Stimulated activated CD8-positive, alpha-beta memory T cell treated with anti-CD3 and anti-CD28 coated beads, Interleukin-15, amount 100 ng/mL, for 24 hours (primary cell): ENCODE results near the gene KIF14.
"Not testable (repeated sequence)": the region's sequence is repeated elsewhere in the genome, so short reads cannot be mapped to it uniquely, and the experiment has no call there.

Experiments used
- DNase-seq: peaks from one replicate; pipeline ENCODE4 v3.0.0-alpha.2; 2020; ENCODE audit warnings: low read depth

The KIF14 gene

DNA sequence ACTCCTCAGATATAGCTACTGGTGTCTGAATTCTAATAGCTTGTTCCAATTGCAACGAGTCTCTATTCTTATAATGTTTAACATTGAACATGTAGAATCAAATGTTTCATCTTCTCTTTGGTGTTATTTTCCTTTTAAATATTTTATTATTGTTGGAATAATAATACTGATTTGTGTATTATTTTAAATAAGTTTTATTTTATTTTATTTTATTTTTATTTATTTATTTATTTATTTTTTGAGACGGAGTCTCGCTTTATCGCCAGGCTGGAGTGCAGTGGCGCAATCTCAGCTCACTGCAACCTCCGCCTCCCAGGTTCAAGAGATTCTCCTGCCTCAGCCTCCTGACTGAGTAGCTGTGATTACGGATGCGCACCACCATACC is 10.0 kb upstream of the KIF14 start:
- DNase-seq, result not testable (repeated sequence)

DNA sequence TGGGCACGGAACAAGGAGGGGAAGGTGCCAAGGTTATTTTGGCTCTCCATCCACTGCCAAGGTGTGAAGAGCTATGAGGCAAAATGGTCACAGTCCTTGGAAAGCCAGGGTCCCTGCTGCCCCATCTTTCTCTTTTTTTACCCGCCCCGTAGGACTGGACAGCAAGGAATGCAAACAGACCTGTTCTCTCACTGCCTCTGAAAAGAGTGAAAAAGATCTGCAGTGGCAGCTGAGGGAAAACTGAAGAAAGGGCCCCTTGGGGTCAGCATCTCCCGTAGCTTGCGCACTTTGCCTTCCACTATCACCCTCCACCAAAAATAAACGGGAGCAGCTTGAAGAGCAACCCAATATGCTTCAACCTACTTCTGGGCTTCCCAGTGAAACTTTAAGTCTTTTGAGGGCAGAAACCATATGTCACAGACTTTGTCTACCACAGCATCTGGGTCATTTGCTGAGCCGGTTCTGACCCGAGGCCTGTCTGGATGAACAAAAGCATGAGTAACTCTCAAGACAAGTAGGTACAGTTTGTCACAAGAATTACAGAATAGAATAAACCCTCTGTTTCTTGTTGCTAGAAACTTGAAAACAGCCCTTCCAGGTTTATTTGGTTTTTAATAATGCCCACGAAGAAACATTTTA is 9.4 kb upstream of the KIF14 start:
- no peak for DNase-seq

DNA sequence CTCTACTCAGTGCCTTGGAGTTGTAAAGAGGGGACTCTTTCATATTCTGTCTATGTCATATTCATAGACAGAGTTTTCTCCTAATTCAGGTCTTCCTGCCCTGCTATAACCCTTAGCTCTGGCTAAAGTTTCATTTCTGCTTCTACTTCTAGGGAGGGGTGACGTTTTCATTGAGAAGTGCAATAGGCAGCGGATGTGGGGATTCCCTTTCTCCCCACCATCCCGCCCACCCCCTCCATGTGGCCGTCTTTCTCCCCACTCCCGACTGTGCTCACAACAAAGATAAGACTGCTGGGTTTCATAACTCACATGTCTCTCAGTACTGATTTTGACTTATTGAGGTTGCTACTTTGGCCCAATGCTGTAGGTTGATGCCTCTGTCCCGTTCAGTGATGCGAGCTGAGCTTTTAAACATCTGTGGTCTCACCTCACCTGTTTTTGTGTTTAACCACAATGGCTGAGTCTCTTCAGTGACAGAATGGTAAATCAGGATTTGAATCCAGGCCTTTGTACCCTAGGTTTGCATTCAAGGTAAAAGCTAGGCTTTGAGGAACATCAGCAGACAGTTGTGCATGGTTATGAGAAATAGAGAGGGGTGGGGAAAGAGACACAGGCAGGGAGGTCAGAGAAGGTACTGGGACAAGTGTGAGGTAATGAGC is 7.8 kb upstream of the KIF14 start:
- peak; percentile 6 for DNase-seq

DNA sequence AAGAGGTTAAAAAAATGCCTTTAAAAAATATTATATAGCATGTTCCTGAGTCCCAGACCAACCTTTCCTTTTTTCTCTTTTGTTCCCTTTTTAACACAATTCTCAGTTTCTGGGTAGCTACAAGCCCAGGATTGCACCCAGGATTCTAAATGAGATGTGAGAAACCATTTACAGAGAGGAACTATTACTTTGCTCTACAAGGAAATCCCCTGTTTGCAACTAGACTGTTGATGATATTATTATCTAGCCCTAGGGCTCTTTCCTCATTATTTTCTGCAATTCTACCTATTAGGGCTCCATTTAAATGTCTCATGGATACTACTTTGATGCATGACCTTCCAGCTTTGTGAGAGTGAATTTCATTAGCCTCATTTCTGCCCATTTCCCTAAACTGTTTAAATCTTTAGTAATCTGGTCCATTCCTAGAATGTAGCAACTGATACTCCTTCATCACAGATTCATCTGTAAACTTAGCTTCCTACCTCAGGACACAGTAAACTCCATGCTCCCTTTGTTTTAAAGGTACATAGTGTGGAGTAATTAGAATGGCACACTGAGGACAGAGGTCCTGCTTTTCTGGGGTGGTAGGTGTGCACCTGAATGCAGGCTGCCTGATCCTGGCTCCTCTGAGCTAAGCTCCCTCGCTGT is 7.1 kb upstream of the KIF14 start:
- no peak for DNase-seq

DNA sequence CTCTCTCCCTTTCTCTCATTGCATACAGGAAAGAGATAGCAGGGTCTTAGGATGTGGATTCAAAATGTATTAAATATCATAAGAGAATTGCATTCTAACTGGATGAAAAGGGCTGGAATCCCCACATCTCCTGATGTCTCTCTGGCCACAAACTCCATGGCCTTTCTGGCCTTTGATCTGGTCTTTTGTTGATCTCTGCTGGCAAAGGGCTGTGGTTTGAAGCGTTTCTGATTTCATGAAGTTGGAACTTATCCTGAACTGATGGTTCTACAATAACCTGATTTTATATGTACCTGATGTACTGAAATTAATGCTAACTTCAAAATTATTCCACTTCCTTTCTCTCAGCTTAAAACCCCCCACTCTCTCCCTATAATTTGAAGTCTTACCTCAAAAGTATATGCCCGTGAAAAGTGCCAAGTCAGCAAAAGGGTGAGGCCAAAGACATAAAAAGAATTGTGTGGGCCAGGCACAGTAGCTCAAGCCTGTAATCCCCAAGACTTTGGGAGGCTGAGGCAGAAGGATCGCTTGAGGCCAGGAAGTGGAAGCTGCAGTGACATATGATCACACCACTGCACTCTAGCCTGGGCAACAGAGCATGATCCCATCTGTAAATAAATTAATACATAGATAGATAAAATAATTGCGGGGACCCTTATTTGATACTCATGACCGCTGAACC is 6.4 kb upstream of the KIF14 start:
- no peak for DNase-seq

DNA sequence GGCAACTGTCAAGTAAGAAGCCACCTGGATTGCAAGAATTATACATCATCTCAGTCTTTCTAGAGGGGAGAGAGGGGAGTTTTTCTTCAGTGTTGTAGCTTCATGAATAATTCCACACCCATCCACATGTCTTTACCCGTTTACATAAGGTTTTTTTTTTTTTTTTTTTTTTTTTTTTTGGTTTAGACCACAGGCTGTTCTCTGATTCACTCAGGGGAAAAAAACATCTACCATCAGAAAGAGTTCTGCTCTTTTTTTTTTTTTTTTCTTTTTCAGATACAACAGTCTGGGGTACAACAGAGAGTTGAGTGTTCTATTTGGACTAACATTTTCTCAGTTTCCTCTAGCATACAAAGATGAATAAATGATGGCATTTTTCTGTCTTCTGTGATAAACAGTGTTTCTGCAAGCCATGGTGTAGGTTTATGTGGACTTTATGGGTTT is 4.9 kb upstream of the KIF14 start:
- DNase-seq, result no peak

DNA sequence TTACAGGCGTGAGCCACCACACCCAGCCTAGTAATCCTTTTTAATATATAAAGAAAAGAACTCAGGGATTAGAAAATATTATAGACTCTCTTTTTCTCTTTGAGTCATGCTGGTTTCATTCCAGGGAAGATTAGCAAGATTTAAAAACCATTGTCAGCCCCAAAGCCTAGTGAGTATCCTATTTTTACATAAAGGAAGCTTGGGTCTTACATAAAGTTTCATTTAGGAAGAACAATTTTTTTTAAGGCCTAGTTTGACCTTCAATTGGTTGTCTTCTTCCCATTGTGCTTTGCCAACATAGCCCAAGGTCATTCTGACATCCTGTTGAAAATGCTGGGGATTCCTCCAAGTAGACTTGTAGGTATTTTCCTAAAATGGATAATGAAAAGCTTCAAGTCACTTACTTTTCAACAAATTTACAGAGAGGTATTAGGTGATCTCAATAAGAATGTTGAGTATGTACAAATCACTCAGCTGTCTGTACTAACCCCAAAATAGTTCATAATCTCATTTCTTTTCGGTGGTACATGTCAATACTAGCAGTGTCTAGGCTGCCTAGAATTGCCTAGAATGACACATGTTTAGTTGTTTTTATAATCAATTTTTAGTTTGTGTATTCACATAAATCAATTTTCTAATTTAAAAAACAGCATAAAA is 4.3 kb upstream of the KIF14 start:
- no peak for DNase-seq

DNA sequence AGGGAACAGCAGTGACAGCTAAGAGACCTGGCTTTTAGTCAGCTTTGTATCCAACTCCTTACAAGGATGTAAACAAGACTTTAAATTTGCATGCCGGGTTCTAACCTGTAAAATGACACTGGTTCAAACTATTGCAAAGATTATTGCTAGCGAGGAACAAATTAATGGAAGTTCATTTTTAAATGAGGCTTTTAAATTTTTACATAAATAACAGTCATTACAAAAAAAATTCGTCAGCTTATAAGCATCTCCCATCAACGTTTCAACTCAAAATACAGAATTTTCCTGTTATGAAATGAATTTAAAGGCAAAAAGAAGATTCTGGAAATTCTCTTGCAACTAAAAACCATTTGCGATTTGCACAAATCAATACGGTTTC is 668 bp downstream of the KIF14 start:
- DNase-seq, result no peak

DNA sequence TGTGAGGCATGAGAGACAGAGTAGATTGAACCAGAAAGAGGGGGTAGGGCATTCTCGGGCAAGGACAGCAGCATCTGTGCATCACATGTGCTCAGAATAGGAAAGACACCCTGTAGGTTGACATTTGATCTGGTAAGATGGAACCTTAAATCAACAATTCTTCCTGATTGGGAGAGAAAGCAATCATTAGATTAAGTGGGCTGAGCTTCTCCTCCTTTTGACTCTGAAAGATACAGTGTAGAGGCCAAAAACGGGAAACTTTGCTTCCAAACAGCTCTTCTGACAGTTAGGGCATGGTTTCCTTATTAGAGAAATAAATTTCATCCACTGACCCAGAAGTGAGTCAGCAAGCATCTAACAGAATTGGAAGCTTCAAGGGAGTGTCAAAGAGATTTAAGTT is 9.7 kb downstream of the KIF14 start:
- no peak for DNase-seq

DNA sequence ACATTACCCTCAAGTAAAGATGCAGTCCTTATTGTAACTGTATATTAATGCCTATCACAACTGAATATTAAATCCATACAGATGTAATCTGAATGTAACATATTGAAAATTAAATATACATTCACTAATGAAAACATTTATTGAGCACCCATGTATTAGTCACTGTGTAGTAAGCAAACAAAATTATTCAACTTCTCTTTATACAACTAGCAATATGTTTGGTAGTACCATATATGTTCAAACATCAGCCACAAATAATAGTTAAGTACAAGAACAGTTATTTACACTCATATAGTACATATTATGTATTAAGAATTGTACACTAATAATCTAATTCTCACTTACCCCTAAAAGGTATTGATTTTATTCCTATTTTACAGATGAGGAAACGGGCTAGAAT is 17.9 kb downstream of the KIF14 start:
- DNase-seq, result no peak

DNA sequence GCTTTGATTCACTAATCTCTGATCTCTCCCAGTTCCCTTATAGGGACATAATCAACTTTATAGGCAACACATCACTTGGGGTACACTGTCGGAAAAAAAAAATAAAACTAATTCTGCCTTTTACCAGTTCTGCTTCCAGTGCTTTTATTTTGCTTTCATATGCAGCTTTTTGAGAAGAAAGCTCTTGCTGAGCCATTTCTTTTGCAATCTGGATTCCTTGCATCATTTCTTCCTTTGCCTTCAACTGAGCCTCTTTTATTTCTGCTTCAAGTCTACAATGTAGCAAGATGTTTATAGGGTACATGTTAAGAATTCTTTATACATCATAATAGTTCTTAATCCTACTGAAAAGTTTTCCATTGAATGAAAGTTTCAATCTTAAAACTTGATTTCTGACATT is 30.6 kb downstream of the KIF14 start:
- DNase-seq, result no peak

DNA sequence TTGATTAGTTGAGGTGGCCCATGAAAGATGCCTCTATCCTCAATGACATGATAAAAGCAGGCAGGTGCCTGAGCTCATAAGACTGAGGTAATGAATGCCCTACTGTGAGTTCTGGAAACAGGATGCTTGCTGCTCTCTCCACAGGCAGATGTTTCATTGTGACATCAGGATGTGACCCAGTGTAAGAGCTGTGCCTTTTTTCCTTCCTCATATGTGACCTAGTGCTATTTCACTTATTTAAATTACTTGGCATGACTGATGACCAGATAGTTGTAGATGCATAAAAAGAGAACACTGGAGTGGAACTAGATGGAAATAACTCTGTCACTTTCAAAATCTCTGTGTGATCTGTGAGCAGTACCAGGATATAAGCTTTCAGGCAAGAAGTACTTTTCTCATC is 31.9 kb downstream of the KIF14 start:
- DNase-seq, result no peak

DNA sequence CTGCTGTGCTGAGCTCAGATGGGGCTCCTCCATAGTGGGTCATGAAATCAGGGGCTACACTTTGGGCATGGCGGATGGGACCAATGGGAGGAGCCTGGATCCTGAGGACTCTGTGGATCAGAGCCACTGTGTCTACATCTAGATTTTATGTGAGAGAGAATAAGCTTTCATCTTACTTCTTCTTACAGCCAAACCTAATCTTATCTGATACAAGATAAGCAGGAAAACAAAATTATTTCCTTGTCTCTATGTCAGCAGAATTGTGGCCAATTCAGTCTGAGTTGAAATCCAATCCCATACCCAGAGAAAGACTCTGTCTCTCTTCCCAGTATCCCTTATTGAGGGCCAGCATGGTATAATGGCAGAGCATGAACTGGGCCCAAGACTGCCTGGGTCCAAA is 56.2 kb downstream of the KIF14 start:
- no peak for DNase-seq

DNA sequence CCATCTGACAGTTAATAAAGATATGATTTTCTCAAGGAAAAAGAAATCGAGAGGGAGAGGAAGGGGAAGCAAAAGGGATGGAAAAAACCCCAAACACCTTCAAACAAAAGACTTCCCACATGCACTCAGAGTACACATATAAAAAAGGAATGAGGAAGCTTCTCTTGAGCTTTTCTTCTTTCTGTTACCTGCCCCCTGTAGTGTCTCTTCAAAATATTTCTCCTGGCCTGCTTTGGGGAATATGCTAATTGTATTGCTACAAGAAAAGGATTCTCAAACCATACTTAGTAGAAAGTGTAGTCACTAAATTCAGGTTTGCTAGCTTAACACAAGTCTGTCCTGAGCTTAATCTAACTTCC is 58.7 kb downstream of the KIF14 start:
- DNase-seq, result no peak

DNA sequence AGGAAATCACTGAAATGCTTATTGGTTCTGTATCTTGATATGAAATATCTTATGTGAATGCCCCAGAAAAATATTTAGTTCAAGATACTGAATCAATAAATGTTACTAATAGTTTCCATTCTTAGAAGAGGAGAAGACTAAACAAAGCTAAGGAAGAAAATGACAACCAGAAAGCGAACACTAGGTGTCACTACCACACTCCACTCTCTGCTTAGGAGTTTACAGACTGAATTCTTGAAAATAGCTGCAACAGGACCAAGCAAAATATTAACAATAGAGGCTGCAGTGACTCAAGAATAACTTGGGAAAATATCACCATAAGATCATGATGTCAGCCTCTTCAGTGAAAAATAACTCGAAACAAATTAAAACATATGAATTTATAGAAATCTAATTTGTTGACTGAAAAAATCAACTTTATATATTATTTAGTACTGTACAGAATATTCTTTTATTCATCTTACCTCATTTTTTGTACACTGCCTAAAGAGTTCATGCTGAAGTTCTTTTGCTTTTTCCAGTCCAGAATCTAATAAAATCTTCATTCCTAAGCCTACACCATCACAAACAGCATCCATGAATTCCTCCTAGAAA is 61.6 kb downstream of the KIF14 start:
- no peak for DNase-seq

DNA sequence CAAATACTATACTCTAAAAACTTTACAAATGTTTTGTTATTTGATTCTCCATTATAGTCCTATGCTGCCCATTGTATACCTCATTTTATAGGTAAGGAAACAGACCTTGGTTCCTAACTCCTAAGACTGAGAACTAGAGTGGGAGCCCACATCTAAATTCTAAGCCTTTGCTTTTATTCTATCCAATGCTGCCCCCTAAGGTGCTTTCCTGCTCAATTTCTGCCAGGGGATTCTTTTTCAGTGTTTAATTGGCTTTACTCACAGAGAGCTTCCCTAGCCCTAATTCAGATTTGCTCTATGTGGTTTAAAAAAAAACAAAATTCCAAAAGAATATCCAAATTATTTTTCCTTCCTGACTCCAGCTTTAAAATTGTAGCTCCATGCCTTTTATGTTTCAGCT is 64.5 kb downstream of the KIF14 start:
- no peak for DNase-seq

DNA sequence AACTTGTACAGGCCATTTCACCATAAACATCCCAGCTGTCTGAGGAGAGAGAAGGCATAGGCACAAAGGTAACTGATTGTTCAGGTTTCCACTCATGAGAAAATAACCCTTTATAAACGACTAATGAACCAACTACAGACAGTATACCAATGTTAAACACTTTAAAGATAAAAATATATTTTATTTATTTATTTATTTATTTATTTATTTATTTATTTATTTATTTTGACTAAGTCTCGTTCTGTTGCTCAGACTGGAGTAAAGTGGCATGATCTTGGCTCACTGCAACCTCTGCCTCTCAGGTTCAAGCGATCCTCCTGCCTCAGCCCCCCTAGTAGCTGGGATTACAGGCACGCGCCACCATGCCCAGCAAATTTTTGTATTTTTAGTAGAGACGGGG is 67.8 kb downstream of the KIF14 start:
- not testable (repeated sequence) for DNase-seq

DNA sequence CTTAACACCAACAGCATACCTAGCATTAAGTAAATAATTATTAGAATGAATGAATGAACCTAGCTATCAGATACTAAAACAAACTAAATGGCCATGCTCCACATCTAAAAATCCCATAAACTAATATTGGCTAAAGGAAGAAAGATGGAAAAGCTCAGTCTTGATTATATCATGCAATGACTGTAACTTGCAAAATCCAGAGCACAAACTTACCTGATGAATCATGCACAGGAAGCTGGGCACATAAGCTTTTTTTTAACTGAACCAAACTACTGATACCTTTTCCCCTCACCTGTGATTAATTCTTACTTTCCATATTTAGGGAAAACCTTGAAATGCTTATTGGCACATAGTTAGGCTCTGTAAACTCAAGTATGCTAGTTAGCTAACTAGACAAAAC is 70.2 kb downstream of the KIF14 start:
- no peak for DNase-seq

DNA sequence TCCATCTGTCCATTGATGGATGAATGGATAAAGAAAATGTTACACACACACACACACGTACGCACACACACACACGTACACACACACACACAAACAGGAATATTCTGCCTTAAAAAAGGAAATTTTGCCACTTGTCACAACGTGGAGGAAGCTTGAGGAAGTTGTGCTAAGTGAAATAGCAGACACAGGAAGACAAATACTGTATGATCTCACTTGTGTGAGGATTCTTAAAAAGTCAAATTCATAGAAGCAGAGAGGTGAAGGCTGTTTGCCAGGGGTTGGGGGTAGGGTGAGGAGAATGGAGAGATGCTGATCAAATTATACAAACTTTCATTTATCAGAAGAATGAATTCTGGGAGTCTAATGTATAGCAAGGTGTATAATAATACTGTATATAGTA is 73.2 kb downstream of the KIF14 start:
- no peak for DNase-seq

DNA sequence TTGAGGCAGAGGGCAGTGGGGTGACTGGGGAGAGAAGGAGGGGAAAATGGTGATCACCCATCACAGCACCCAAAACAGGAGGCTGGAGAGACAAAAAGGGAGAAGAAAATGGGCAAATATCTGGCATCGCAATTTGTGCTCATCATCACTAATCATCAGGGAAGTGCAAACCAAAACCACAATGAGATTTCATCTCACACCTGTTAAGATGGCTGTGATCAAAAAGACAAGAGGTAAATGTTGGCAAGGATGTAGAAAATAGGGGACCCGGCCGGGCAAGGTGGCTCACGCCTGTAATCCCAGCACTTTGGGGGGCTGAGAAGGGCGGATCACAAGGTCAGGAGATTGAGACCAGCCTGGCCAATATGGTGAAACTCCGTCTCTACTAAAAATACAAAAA is 74.0 kb downstream of the KIF14 start:
- DNase-seq, result no peak

DNA sequence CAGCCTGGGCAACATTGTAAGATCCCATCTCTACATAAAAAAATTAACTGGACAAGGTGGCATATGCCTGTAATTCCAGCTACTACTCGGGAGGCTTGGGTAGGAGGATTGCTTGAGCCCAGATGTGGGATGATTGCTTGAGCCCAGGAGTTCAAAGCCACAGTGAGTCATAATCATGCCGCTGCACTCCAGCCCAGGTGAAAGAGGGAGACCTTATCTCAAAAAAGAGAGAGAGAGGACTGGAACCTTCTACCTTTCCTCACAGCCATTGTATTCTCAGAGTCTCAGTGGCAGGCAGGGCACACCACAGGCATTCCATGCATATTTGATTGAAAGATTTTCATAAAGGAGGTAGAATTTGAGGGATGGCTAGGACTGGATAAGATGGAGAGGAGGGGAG is 78.4 kb downstream of the KIF14 start:
- no peak for DNase-seq

DNA sequence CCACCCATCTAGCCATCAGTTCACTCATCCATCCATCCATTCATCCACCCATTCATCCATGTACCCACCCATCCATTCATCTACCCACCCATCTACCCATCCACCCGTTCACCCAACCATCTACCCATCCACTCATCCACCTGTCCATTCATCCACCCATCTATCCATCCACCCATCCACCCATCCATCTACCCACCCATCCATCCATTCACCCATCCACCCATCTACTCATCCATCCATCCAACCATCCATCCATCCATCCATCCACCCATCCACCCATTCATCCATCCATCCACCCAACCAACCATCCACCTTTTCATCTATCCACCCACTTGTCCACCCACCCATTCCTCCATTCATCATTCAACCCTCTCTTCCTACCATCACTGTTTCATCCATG is 80.3 kb downstream of the KIF14 start:
- DNase-seq, result no peak
